Memory B cell (primary cell): ENCODE data around the gene HCAR3.
"Not testable (repeated sequence)": the region's sequence is repeated elsewhere in the genome, so short reads cannot be mapped to it uniquely, and the experiment has no call there.

Source experiments
- ATAC-seq: fragments of 150-1000 bp; cut with Tn5 transposase; 2 replicates; pipeline ENCODE4 v1.10.0; 2021; ENCODE audit warnings: low read depth, mild to moderate bottlenecking, moderate library complexity
- DNase-seq, 2 donors: peaks; one replicate each; pipeline ENCODE4 v3.0.0; 2022; ENCODE audit warnings: low spot score in 2 of 2
- H3K27ac Mint-ChIP-seq: one replicate; pipeline ENCODE4 v1.8.0; 2022; ENCODE audit warnings: mild to moderate bottlenecking, moderate library complexity, mixed read lengths
- H3K27me3 Mint-ChIP-seq: one replicate; pipeline ENCODE4 v1.8.0; 2022; ENCODE audit warnings: mixed read lengths
- H3K36me3 Mint-ChIP-seq: one replicate; pipeline ENCODE4 v1.8.0; 2022; ENCODE audit warnings: mild to moderate bottlenecking, mixed read lengths
- H3K4me1 Mint-ChIP-seq: one replicate; pipeline ENCODE4 v1.8.0; 2022; ENCODE audit warnings: mixed read lengths
- H3K4me3 Mint-ChIP-seq: one replicate; pipeline ENCODE4 v1.8.0; 2022; ENCODE audit warnings: mild to moderate bottlenecking, moderate library complexity, mixed read lengths
- H3K9me3 Mint-ChIP-seq: one replicate; pipeline ENCODE4 v1.8.0; 2022; ENCODE audit warnings: mixed read lengths

The HCAR3 gene

GRCh38 chr12:122702890-122703611 is 13.6 kb downstream of the HCAR3 start, which contains the start of gene HCAR2:
HCAR2 (minus strand) TSS chr12:122703357; CDS start chr12:122703283, 74 bp downstream.
- not testable (repeated sequence) for ATAC-seq, H3K27me3 Mint-ChIP-seq, H3K4me1 Mint-ChIP-seq, H3K36me3 Mint-ChIP-seq, H3K4me3 Mint-ChIP-seq, H3K9me3 Mint-ChIP-seq, H3K27ac Mint-ChIP-seq, DNase-seq

DNA sequence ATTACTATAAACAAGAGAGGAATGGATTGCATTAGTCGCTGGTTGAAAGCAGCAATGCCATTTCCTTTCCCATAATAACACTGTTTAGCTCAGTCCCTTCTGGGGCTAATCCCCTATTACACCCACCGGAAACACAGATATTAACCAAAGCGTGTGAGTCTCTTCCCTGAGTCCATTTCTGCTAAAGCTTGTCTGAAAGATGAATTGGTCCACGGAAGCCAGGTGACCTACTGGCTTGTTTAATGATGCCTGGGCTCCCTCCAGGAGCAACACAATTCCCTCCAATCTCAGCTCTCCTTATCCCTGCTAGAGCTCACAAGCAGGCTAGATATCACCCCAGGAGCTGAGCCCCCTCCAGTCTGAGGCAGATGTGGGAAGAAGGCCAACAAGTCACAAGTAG is 15.1 kb downstream of the HCAR3 start:
- not testable (repeated sequence) for ATAC-seq, H3K27ac Mint-ChIP-seq, H3K4me1 Mint-ChIP-seq, DNase-seq, H3K27me3 Mint-ChIP-seq, H3K9me3 Mint-ChIP-seq, H3K36me3 Mint-ChIP-seq, H3K4me3 Mint-ChIP-seq

DNA sequence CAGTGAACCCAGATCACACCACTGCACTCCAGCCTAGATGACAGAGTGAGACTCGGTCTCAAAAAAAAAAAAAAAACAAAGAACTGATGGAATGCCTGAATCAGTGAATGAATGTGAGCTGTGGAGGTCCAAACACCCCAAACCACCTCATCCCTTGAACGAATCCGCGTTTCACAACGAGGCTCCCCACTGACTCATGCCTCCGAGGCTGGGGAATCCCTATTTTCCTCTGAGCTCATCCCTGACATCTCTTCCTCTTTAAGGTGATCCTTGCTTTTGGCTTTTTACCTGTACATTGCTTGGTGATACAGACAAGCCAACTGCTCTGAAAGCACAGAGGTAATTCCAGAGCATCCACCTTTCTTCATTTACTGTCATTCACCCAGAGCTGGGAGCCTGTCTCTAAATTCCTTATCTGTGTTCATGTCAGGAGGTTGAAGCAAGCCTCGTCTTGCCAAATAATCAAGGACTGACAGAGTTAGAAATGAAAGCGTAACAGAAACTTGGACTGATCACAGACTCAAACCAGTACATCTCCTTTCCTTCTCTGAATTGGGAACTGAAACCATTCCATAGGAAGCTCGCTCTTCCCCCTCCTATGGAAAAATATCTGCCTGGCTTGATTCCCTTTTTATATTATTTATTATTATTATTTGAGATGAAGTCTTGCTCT is 16.4 kb downstream of the HCAR3 start:
- not testable (repeated sequence) for DNase-seq, ATAC-seq, H3K9me3 Mint-ChIP-seq, H3K27ac Mint-ChIP-seq, H3K36me3 Mint-ChIP-seq, H3K4me1 Mint-ChIP-seq, H3K27me3 Mint-ChIP-seq, H3K4me3 Mint-ChIP-seq

DNA sequence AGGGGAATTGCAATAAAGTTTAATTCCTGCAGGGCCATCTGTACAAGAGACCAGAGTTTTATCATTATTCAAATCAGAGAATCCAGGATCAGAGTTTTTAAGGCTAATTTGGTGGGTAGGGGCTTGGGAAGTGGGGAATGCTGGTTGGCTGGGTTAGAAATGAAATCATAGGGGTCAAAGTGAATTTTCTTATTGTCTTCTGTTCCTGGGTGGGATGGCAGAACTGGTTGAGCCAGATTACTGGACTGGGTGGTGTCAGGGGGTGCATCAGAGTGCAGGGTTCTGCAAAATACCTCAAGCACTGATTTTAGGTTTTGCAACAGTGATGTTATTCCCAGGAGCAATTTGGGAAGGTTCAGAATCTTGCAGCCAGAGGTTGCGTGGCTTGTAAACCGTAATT is 19.7 kb downstream of the HCAR3 start:
- not testable (repeated sequence) for H3K27me3 Mint-ChIP-seq, H3K36me3 Mint-ChIP-seq, H3K9me3 Mint-ChIP-seq, DNase-seq, H3K4me3 Mint-ChIP-seq, ATAC-seq, H3K27ac Mint-ChIP-seq, H3K4me1 Mint-ChIP-seq

DNA sequence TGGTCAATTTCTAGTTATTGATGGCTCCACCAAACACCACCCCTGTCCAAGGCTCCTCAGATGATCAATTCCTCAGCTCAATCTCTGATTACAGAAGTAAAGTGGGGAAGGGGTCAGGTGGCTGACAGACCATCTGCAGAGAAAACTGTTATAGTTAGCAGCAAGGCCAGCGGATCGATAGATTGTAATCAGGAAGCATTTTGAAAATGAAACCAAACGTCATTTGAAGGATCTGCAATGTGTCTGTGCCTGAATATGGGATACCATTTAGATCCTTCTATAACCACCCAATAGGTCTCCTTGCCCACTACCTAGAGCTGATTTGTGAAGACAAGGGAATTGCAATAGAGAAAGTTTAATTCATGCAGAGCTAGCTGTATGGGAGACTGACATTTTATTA is 25.0 kb downstream of the HCAR3 start:
- Mint-ChIP-seq H3K36me3 (no peaks in the 10 kb centered on the region), H3K27ac (no peak overlapping the region), H3K9me3 (no peaks in the 10 kb centered on the region), H3K4me3 (no peak overlapping the region), H3K27me3 (no peaks in the 10 kb centered on the region), H3K4me1 (peaks cover 4% of the 10 kb centered on the region)
- DNase-seq, result no peak
- ATAC-seq, result no peak

GRCh38 chr12:122688291-122688690 is 28.3 kb downstream of the HCAR3 start:
- DNase-seq (no peak), ATAC-seq (no peak)
- Mint-ChIP-seq H3K27me3 (no peaks in the 10 kb centered on the region), H3K4me1 (peaks cover 4% of the 10 kb centered on the region), H3K9me3 (no peaks in the 10 kb centered on the region), H3K27ac (no peak overlapping the region), H3K4me3 (no peak overlapping the region), H3K36me3 (no peaks in the 10 kb centered on the region)

DNA sequence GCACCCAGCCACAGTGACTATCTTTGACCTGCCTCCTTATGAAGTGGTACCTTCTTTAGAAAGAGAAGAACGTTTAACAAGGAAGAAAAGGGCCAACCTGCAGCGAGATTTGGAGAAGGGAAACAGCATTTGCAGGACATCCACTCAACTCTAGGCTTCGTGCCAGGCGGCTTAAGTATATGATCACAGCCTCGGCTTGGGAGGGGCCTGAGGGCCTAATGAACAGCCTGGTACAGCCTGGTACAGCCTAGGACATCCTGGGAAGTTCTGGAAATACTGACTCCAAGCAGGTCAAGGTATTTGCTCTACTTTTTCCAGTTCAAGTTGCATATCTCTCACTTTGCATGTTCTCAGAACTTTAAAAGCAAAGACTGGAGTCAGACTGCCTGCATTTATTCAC is 29.5 kb downstream of the HCAR3 start:
- H3K4me1 Mint-ChIP-seq, result peaks cover 4% of the 10 kb centered on the region
- DNase-seq (no peak), ATAC-seq (no peak)
- no peak overlapping the region for H3K27ac Mint-ChIP-seq
- no peaks in the 10 kb centered on the region for H3K36me3 Mint-ChIP-seq
- no peaks in the 10 kb centered on the region for H3K9me3 Mint-ChIP-seq
- H3K27me3 Mint-ChIP-seq, result no peaks in the 10 kb centered on the region
- H3K4me3 Mint-ChIP-seq, result no peak overlapping the region

- DNase-seq (no peak), ATAC-seq (no peak)
- H3K4me3 Mint-ChIP-seq, result no peak overlapping the region
- peaks cover 1% of the 10 kb centered on the region for H3K4me1 Mint-ChIP-seq
- H3K36me3 Mint-ChIP-seq, result no peaks in the 10 kb centered on the region
- no peak overlapping the region for H3K27ac Mint-ChIP-seq
- no peaks in the 10 kb centered on the region for H3K27me3 Mint-ChIP-seq
- no peaks in the 10 kb centered on the region for H3K9me3 Mint-ChIP-seq
Observed at GRCh38 chr12:122686538-122686937, 30.1 kb downstream of the HCAR3 start.

DNA sequence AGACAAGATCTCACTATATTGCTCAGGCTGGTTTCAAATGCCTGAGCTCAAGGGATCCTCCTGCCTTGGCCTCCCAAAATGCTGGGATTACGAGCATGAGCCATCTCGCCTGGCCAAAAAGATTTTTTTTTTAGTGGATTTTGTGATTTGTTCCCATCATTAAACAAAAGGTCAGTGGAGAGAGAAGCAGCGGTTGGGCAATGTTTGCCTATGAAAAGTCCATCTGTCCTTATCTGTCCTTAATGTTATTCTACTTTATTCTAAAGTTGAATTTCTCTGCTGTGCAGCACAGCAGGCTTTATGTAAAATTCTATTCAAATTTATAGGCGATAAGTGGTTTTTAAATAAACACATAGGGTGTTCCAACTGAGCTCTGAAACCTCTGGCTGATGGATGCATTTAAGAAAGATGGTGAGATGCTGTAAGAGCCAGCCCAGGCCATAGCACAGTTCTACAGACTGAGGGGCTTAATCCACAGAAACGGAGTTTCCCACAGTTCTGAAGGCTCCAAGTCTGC is 32.3 kb downstream of the HCAR3 start:
- Mint-ChIP-seq H3K4me3 (no peak overlapping the region), H3K9me3 (no peaks in the 10 kb centered on the region), H3K27me3 (peaks cover 1% of the 10 kb centered on the region), H3K36me3 (no peaks in the 10 kb centered on the region), H3K27ac (no peak overlapping the region), H3K4me1 (no peaks in the 10 kb centered on the region)
- DNase-seq (no peak), ATAC-seq (no peak)

DNA sequence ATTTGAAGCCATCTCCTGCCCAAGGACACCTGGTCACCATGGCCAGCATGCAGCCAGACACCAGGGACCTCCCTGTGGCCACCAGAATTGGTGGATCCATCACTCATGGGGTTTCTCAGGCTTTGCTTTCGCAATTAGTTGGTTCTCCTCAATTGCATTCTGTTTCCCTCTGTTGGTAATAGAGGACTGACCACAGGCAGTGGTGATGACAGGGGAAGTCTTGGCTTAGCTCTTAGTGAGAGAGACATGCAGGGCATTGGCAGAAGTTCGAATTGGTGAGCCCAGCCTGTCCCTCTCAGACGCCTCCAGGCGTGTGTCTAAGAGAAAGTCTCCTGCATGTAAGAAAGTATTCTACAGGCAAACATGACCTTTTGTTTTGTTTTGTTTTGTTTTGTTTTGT is 34.8 kb downstream of the HCAR3 start:
- ATAC-seq, result no peak
- H3K36me3 Mint-ChIP-seq, result no peaks in the 10 kb centered on the region
- no peaks in the 10 kb centered on the region for H3K4me1 Mint-ChIP-seq
- H3K4me3 Mint-ChIP-seq, result no peak overlapping the region
- no peak overlapping the region for H3K27ac Mint-ChIP-seq
- H3K27me3 Mint-ChIP-seq, result peaks cover 1% of the 10 kb centered on the region
- DNase-seq, result no peak
- H3K9me3 Mint-ChIP-seq, result no peaks in the 10 kb centered on the region

DNA sequence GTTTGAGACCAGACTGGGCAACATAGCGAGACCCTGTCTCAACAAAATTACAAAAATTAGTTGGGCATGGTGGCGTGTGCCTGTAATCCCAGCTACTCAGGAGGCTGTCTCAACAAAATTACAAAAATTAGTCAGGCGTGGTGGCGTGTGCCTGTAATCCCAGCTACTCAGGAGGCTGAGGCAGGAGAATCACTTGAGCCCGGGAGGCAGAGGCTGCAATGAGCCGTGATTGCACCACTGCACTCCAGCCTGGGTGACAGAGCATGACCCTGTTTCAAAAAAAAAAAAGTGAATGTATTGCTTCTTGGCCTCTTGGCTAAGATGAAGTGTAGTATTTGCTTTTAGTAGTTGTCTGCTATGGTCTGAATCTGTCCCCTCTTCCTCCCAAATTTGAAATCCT is 35.6 kb downstream of the HCAR3 start:
- not testable (repeated sequence) for H3K36me3 Mint-ChIP-seq, H3K9me3 Mint-ChIP-seq, ATAC-seq, H3K4me3 Mint-ChIP-seq, H3K4me1 Mint-ChIP-seq, DNase-seq, H3K27me3 Mint-ChIP-seq, H3K27ac Mint-ChIP-seq

DNA sequence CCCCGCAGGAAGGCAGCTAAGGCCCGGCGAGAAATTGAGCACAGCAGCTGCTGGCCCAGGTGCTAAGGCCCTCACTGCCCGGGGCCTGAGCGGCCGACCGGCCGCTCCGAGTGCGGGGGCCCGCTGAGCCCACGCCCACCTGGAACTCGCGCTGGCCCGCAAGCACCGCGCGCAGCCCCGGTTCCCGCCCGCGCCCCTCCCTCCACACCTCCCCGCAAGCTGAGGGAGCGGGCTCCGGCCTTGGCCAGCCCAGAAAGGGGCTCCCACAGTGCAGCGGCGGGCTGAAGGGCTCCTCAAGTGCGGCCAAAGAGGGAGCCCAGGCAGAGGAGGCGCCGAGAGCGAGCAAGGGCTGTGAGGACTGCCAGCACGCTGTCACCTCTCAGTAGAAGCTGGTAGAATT is 39.8 kb downstream of the HCAR3 start:
- not testable (repeated sequence) for H3K27me3 Mint-ChIP-seq, H3K4me1 Mint-ChIP-seq, ATAC-seq, H3K4me3 Mint-ChIP-seq, H3K27ac Mint-ChIP-seq, H3K9me3 Mint-ChIP-seq, H3K36me3 Mint-ChIP-seq, DNase-seq

DNA sequence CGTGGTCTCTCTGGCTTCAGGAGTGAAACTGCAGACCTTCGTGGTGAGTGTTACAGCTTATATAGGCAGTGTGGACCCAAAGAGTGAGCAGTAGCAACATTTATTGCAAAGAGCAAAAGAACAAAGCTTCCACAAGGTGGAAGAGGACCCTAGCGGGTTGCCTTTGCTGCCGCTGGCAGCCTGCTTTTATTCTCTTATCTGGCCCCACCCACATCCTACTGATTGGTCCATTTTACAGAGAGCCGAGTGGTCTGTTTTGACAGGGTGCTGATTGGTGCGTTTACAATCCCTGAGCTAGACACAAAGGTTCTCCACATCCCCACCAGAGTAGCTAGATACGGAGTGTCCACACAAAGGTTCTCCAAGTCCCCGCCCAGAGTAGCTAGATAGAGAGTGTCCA is 40.6 kb downstream of the HCAR3 start:
- DNase-seq, ATAC-seq, H3K27ac Mint-ChIP-seq, H3K36me3 Mint-ChIP-seq, H3K4me1 Mint-ChIP-seq, H3K9me3 Mint-ChIP-seq, H3K4me3 Mint-ChIP-seq, H3K27me3 Mint-ChIP-seq: not testable (repeated sequence)

DNA sequence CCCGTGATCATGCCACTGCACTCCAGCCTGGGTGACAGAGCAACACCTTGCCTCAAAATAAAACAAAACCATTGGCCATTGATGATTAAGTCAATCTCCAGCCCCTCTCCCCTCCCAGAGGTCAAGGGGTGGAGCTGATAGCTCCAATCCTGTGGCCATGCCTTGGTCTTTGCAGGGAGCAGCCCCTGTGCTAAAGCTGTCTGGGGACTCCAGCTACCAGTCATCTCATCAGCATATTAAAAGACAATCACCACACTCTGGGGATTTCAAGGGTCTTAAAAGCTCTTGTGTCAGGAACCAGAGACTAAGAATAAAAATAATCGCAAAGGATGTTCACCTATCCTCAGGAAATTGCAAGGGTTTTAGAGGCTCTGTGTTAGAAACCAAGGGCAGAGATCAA is 44.1 kb downstream of the HCAR3 start:
- no peak overlapping the region for H3K27ac Mint-ChIP-seq
- no peak overlapping the region for H3K4me3 Mint-ChIP-seq
- no peak for ATAC-seq
- peaks cover 6% of the 10 kb centered on the region for H3K27me3 Mint-ChIP-seq
- DNase-seq, result no peak
- no peaks in the 10 kb centered on the region for H3K36me3 Mint-ChIP-seq
- peaks cover 1% of the 10 kb centered on the region for H3K9me3 Mint-ChIP-seq
- H3K4me1 Mint-ChIP-seq, result no peaks in the 10 kb centered on the region
